Measurements from ENCODE around the gene FNBP1. TPM values are rescaled to one million over a fixed set of nuclear protein-coding genes. Genes with fewer than 3 reads are reported as not detected.

FNBP1 gene
- total and polyA plus RNA-seq, 5 donors from 2014 or later: 147 to 253 (median 207) TPM

DNA sequence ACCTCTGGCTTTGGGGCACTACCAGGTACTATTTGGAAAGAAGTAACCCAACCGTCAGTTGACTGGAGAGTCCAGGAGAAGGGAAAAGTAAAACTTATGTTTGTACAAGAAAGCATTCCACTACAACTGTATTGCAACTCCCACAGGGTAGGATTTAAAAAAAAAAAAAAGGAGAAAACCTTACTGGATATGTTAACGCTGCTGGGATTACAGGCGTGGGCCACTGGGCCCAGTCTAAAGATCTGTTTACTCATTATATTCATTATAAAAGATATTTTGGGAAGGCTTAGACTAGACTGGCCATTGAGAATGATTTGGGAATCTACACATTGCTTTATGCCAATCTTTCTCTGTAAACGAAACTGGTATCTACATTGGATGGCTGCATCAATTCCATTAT, 121.1 kb downstream of the FNBP1 start:
- Histone ChIP-seq H3K4me1 (ENCODE audit: control insufficient read depth, insufficient read depth, low read length, poor library complexity, severe bottlenecking) (no peaks in the 10 kb centered on the region), H3K9me3 (ENCODE audit: control insufficient read depth in 2 of 2, low read length in 2 of 2) (no peaks in the 10 kb centered on the region), H3K4me3 (ENCODE audit: low read depth, low read length) (no peak overlapping the region), H3K36me3 (ENCODE audit: control insufficient read depth, insufficient read depth, low read length) (peaks cover 74% of the 10 kb centered on the region), H3K27me3 (ENCODE audit: control insufficient read depth, insufficient read depth, low read length) (no peaks in the 10 kb centered on the region), H3K27ac (ENCODE audit: insufficient read depth, low read length, poor library complexity, severe bottlenecking) (no peak overlapping the region)
- DNase-seq (no peak), ATAC-seq (ENCODE audit: low read depth in 2 of 2) (no peak)
- no peak overlapping the region for H3K4me3 Mint-ChIP-seq
- no peaks in the 10 kb centered on the region for H3K9me3 Mint-ChIP-seq
- H3K36me3 Mint-ChIP-seq: peaks cover 33% of the 10 kb centered on the region
- peak overlapping the region in 1 of 3 donors; percentile 46 for H3K27ac Mint-ChIP-seq
- H3K27me3 Mint-ChIP-seq: no peaks in the 10 kb centered on the region
- H3K4me1 Mint-ChIP-seq: peaks cover 13 to 37% (median 28%) of the 10 kb centered on the region in 4 donors

GRCh38 chr9:129919841-129920240, 123.1 kb downstream of the FNBP1 start:
- Histone ChIP-seq H3K27ac (ENCODE audit: insufficient read depth, low read length, poor library complexity, severe bottlenecking) (no peak overlapping the region), H3K4me3 (ENCODE audit: low read depth, low read length) (peak overlapping the region; percentile 4), H3K9me3 (ENCODE audit: control insufficient read depth in 2 of 2, low read length in 2 of 2) (no peaks in the 10 kb centered on the region), H3K4me1 (ENCODE audit: control insufficient read depth, insufficient read depth, low read length, poor library complexity, severe bottlenecking) (no peaks in the 10 kb centered on the region), H3K27me3 (ENCODE audit: control insufficient read depth, insufficient read depth, low read length) (no peaks in the 10 kb centered on the region), H3K36me3 (ENCODE audit: control insufficient read depth, insufficient read depth, low read length) (peaks cover 77% of the 10 kb centered on the region)
- Mint-ChIP-seq H3K9me3 (no peaks in the 10 kb centered on the region), H3K36me3 (peaks cover 36% of the 10 kb centered on the region), H3K4me3 (peak overlapping the region in 1 of 4 donors; percentile 16), H3K27me3 (no peaks in the 10 kb centered on the region), H3K4me1 (peaks cover 19 to 43% (median 32%) of the 10 kb centered on the region in 4 donors), H3K27ac (peak overlapping the region in 2 of 3 donors; percentile 18 to 81)
- DNase-seq (no peak), ATAC-seq (ENCODE audit: low read depth in 2 of 2) (no peak)

- Histone ChIP-seq H3K4me1 (ENCODE audit: control insufficient read depth, insufficient read depth, low read length, poor library complexity, severe bottlenecking) (no peaks in the 10 kb centered on the region), H3K36me3 (ENCODE audit: control insufficient read depth, insufficient read depth, low read length) (peaks cover 73% of the 10 kb centered on the region), H3K27me3 (ENCODE audit: control insufficient read depth, insufficient read depth, low read length) (no peaks in the 10 kb centered on the region), H3K9me3 (ENCODE audit: control insufficient read depth in 2 of 2, low read length in 2 of 2) (no peaks in the 10 kb centered on the region), H3K27ac (ENCODE audit: insufficient read depth, low read length, poor library complexity, severe bottlenecking) (no peak overlapping the region), H3K4me3 (ENCODE audit: low read depth, low read length) (peak overlapping the region; percentile 4)
- Mint-ChIP-seq H3K36me3 (peaks cover 30% of the 10 kb centered on the region), H3K4me1 (peaks cover 20 to 38% (median 33%) of the 10 kb centered on the region in 4 donors), H3K4me3 (peak overlapping the region in 1 of 4 donors; percentile 16), H3K27ac (peak overlapping the region in 2 of 3 donors; percentile 12 to 18), H3K27me3 (no peaks in the 10 kb centered on the region), H3K9me3 (no peaks in the 10 kb centered on the region)
- ATAC-seq (ENCODE audit: low read depth in 2 of 2) (no peak), DNase-seq (no peak)
These were observed 123.7 kb downstream of the FNBP1 start for GRCh38 chr9:129919277-129919676.

- H3K27ac Mint-ChIP-seq: peak overlapping the region in 1 of 3 donors; percentile 18
- no peak for ATAC-seq (ENCODE audit: low read depth in 2 of 2)
- Histone ChIP-seq H3K4me3 (ENCODE audit: low read depth, low read length) (no peak overlapping the region), H3K36me3 (ENCODE audit: control insufficient read depth, insufficient read depth, low read length) (peaks cover 69% of the 10 kb centered on the region), H3K27ac (ENCODE audit: insufficient read depth, low read length, poor library complexity, severe bottlenecking) (no peak overlapping the region), H3K27me3 (ENCODE audit: control insufficient read depth, insufficient read depth, low read length) (no peaks in the 10 kb centered on the region), H3K9me3 (ENCODE audit: control insufficient read depth in 2 of 2, low read length in 2 of 2) (no peaks in the 10 kb centered on the region), H3K4me1 (ENCODE audit: control insufficient read depth, insufficient read depth, low read length, poor library complexity, severe bottlenecking) (no peaks in the 10 kb centered on the region)
- no peaks in the 10 kb centered on the region for H3K27me3 Mint-ChIP-seq
- H3K36me3 Mint-ChIP-seq: peaks cover 23% of the 10 kb centered on the region
- no peak overlapping the region for H3K4me3 Mint-ChIP-seq
- no peaks in the 10 kb centered on the region for H3K9me3 Mint-ChIP-seq
- H3K4me1 Mint-ChIP-seq: peaks cover 21 to 37% (median 33%) of the 10 kb centered on the region in 4 donors
- DNase-seq: no peak
These were observed 124.6 kb downstream of the FNBP1 start for GRCh38 chr9:129918296-129918950.

GRCh38 chr9:129916707-129917106, 126.3 kb downstream of the FNBP1 start:
- Histone ChIP-seq H3K4me1 (ENCODE audit: control insufficient read depth, insufficient read depth, low read length, poor library complexity, severe bottlenecking) (no peaks in the 10 kb centered on the region), H3K27ac (ENCODE audit: insufficient read depth, low read length, poor library complexity, severe bottlenecking) (no peak overlapping the region), H3K27me3 (ENCODE audit: control insufficient read depth, insufficient read depth, low read length) (no peaks in the 10 kb centered on the region), H3K4me3 (ENCODE audit: low read depth, low read length) (no peak overlapping the region), H3K36me3 (ENCODE audit: control insufficient read depth, insufficient read depth, low read length) (peaks cover 68% of the 10 kb centered on the region), H3K9me3 (ENCODE audit: control insufficient read depth in 2 of 2, low read length in 2 of 2) (no peaks in the 10 kb centered on the region)
- H3K9me3 Mint-ChIP-seq: no peaks in the 10 kb centered on the region
- peaks cover 21 to 37% (median 28%) of the 10 kb centered on the region in 4 donors for H3K4me1 Mint-ChIP-seq
- ATAC-seq (ENCODE audit: low read depth in 2 of 2): no peak
- DNase-seq: no peak
- H3K27ac Mint-ChIP-seq: no peak overlapping the region
- H3K36me3 Mint-ChIP-seq: peaks cover 21% of the 10 kb centered on the region
- H3K27me3 Mint-ChIP-seq: no peaks in the 10 kb centered on the region
- no peak overlapping the region for H3K4me3 Mint-ChIP-seq

DNA sequence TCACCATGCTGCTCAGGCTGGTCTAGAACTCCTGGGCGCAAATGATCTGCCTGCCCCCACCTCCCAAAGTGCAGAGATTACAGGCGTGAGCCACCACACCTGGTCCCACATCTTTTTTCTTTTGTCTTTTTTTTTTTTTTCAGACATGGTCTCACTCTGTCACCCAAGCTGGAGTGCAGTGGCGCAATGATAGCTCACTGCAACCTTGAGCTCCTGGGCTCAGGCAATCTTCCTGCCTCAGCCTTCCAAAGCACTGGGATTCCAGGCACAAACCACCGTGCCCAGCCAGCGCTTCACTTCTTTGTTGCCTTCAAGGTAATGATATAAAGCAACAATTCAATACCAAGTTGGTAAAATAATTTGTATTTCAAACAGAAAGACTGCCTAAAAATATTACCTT, 128.9 kb downstream of the FNBP1 start:
- H3K27ac Mint-ChIP-seq: peak overlapping the region in 2 of 3 donors; percentile 34 to 58
- peaks cover 17 to 37% (median 28%) of the 10 kb centered on the region in 4 donors for H3K4me1 Mint-ChIP-seq
- H3K9me3 Mint-ChIP-seq: no peaks in the 10 kb centered on the region
- ATAC-seq (ENCODE audit: low read depth in 2 of 2) (no peak), DNase-seq (no peak)
- no peak overlapping the region for H3K4me3 ChIP-seq (ENCODE audit: low read depth, low read length)
- H3K9me3 ChIP-seq (ENCODE audit: control insufficient read depth in 2 of 2, low read length in 2 of 2): no peaks in the 10 kb centered on the region
- H3K36me3 ChIP-seq (ENCODE audit: control insufficient read depth, insufficient read depth, low read length): peaks cover 67% of the 10 kb centered on the region
- H3K27me3 Mint-ChIP-seq: no peaks in the 10 kb centered on the region
- H3K4me1 ChIP-seq (ENCODE audit: control insufficient read depth, insufficient read depth, low read length, poor library complexity, severe bottlenecking): no peaks in the 10 kb centered on the region
- H3K27me3 ChIP-seq (ENCODE audit: control insufficient read depth, insufficient read depth, low read length): no peaks in the 10 kb centered on the region
- H3K4me3 Mint-ChIP-seq: no peak overlapping the region
- no peak overlapping the region for H3K27ac ChIP-seq (ENCODE audit: insufficient read depth, low read length, poor library complexity, severe bottlenecking)
- peaks cover 26% of the 10 kb centered on the region for H3K36me3 Mint-ChIP-seq

GRCh38 chr9:129910628-129911567, 132.1 kb downstream of the FNBP1 start:
- Histone ChIP-seq H3K27me3 (ENCODE audit: control insufficient read depth, insufficient read depth, low read length) (no peaks in the 10 kb centered on the region), H3K9me3 (ENCODE audit: control insufficient read depth in 2 of 2, low read length in 2 of 2) (no peaks in the 10 kb centered on the region), H3K4me3 (ENCODE audit: low read depth, low read length) (no peak overlapping the region), H3K4me1 (ENCODE audit: control insufficient read depth, insufficient read depth, low read length, poor library complexity, severe bottlenecking) (no peaks in the 10 kb centered on the region), H3K27ac (ENCODE audit: insufficient read depth, low read length, poor library complexity, severe bottlenecking) (no peak overlapping the region), H3K36me3 (ENCODE audit: control insufficient read depth, insufficient read depth, low read length) (peaks cover 63% of the 10 kb centered on the region)
- DNase-seq (no peak), ATAC-seq (ENCODE audit: low read depth in 2 of 2) (no peak)
- Mint-ChIP-seq H3K4me1 (peaks cover 5 to 28% (median 19%) of the 10 kb centered on the region in 4 donors), H3K27me3 (no peaks in the 10 kb centered on the region), H3K4me3 (peak overlapping the region in 1 of 4 donors; percentile 47), H3K36me3 (peaks cover 27% of the 10 kb centered on the region), H3K27ac (peak overlapping the region in 2 of 3 donors; percentile 65 to 66), H3K9me3 (no peaks in the 10 kb centered on the region)

Measured in CD4-positive, CD25-positive, alpha-beta regulatory T cell (primary cell).